ENCODE measurements around the gene GRM1. TPM values are rescaled to one million over a fixed set of nuclear protein-coding genes. Genes with fewer than 3 reads are reported as not detected.

The GRM1 gene
- total and polyA plus RNA-seq, 9 donors, result 0.02 to 0.24 (median 0.10) TPM

DNA sequence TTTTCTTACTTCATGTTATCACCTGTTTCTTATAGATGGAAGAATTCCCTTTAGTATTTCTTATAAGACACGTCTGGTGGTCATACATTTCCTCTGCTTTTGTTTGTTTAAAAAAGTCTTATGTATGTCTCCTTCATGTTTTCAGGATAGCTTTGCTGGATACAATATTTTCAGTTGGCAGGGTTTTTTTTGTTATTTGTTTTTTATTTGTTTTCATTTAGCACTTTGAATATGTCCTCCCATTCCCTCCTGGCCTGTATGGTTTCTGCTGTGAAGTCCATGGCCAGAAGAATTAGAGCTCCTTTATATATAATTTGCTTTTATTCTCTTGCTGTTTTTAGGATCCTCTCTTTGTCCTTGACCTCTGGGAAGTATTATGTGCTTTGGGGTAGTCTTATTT is 432.1 kb downstream of the GRM1 start:
- intact Hi-C loops (cut with DNase I), result no loop called here
- Histone ChIP-seq H3K27me3 (no peaks in the 10 kb centered on the region), H3K36me3 (no peaks in the 10 kb centered on the region), H3K27ac (no peak overlapping the region), H3K4me1 (ENCODE audit: insufficient read depth) (no peaks in the 10 kb centered on the region), H3K9me3 (no peaks in the 10 kb centered on the region), H3K4me3 (no peak overlapping the region)
- TF ChIP-seq POLR2A (IDR thresholded peaks at IDR 0.05) (no peak), EP300 (IDR thresholded peaks at IDR 0.05) (no peak)
- TF ChIP-seq, protein P1, sequence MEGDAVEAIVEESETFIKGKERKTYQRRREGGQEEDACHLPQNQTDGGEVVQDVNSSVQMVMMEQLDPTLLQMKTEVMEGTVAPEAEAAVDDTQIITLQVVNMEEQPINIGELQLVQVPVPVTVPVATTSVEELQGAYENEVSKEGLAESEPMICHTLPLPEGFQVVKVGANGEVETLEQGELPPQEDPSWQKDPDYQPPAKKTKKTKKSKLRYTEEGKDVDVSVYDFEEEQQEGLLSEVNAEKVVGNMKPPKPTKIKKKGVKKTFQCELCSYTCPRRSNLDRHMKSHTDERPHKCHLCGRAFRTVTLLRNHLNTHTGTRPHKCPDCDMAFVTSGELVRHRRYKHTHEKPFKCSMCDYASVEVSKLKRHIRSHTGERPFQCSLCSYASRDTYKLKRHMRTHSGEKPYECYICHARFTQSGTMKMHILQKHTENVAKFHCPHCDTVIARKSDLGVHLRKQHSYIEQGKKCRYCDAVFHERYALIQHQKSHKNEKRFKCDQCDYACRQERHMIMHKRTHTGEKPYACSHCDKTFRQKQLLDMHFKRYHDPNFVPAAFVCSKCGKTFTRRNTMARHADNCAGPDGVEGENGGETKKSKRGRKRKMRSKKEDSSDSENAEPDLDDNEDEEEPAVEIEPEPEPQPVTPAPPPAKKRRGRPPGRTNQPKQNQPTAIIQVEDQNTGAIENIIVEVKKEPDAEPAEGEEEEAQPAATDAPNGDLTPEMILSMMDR (IDR thresholded peaks at IDR 0.05), result no peak
- DNase-seq, result no peak
- WGBS, 3 donors, result 57 to 68% (median 66%) methylated on average over 1 of the region's 1 CpG

DNA sequence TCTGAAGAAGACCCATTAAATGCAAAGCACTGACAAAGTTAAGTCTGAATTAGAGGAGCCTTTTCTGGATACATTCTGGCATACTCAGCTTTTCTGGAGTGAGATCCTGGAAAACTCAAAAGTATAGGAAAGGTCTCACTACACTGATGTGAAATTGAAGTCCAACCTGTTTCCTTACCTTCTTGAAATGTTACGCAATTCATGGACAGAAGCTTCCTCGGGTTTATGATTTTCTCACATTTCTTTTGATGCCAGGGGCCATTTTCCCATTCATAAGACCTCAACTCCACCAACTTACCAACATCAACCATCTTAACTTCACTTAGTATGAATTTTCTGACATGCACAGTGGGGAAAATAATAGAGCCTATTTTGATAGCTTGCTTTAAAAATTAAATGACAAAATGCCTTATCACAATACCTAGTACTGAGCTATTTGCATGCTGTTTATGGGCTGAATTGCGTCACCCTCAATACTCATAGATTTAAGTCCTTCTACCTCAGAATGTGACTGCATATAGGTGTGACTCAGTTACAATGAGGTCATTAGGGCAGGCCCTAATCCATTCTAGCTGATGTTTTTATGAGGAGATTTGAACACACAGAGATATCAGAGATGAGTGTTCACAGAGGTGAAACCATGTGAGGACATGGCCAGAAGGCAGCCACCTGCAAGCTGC is 441.4 kb downstream of the GRM1 start:
- TF ChIP-seq POLR2A (IDR thresholded peaks at IDR 0.05), result no peak
- TF ChIP-seq, protein P1 (IDR thresholded peaks at IDR 0.05), result no peak
- no peak for TF ChIP-seq EP300 (IDR thresholded peaks at IDR 0.05)
- Histone ChIP-seq H3K36me3 (no peaks in the 10 kb centered on the region), H3K4me1 (ENCODE audit: insufficient read depth) (no peaks in the 10 kb centered on the region), H3K9me3 (no peaks in the 10 kb centered on the region), H3K27ac (no peak overlapping the region), H3K27me3 (no peaks in the 10 kb centered on the region), H3K4me3 (no peak overlapping the region)
- 88 to 95% (median 94%) methylated on average over 3 of the region's 3 CpGs for WGBS, 3 donors
- no peak for DNase-seq
- intact Hi-C loops (cut with DNase I), result no loop called here

DNA sequence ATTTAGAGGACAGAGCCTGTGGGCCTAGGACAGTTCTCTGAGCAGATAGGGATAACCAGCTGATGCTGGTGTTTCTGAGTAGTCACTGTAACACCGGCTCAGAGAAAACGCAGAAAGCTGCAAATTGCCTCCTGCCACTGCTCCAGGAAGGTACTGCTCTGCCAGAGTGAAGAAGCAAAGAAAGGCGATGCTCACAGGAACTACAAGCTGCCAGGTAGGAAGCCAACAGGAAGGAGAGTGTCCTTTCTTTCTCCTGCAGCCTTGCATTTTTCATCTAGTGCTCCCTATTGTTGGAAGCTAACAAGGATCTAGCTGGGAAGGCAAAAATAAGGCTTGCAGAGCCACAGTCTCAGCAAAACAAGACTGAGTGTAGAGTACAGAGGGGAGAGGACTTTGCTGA is 444.1 kb downstream of the GRM1 start:
- Histone ChIP-seq H3K27ac (no peak overlapping the region), H3K9me3 (no peaks in the 10 kb centered on the region), H3K36me3 (no peaks in the 10 kb centered on the region), H3K27me3 (no peaks in the 10 kb centered on the region), H3K4me3 (no peak overlapping the region), H3K4me1 (ENCODE audit: insufficient read depth) (no peaks in the 10 kb centered on the region)
- TF ChIP-seq EP300 (IDR thresholded peaks at IDR 0.05) (no peak), POLR2A (IDR thresholded peaks at IDR 0.05) (no peak)
- TF ChIP-seq, protein P1 (IDR thresholded peaks at IDR 0.05), result no peak
- intact Hi-C loops (cut with DNase I), result no loop called here
- no peak for DNase-seq
- WGBS, 3 donors, result 55 to 59% (median 57%) methylated on average over 3 of the region's 3 CpGs

DNA sequence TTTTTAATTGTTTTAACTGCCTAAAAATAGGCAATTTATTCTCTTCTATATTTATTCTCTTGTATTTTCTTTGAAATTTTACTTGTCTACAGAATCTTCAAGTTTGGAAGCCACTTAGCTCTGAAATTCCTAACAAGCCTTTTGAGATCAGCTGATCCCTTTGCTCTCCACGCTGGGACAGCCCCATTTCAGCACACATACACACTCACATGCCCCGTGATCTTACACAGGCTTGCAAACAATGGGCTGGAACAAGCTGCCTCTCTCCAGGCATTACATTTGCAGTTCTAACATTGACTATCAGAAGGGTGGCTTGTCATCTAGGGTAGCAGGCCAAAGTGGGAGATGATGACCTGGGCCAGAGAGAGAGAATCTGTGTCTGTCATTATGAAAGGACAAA is 452.7 kb downstream of the GRM1 start:
- intact Hi-C loops (cut with DNase I), result no loop called here
- no peaks in the 10 kb centered on the region for H3K4me1 ChIP-seq (ENCODE audit: insufficient read depth)
- no peaks in the 10 kb centered on the region for H3K9me3 ChIP-seq
- no peaks in the 10 kb centered on the region for H3K36me3 ChIP-seq
- no peak overlapping the region for H3K27ac ChIP-seq
- DNase-seq, result no peak
- H3K27me3 ChIP-seq, result no peaks in the 10 kb centered on the region
- 47 to 60% (median 51%) methylated on average over 2 of the region's 2 CpGs for WGBS, 3 donors
- TF ChIP-seq, protein P1 (IDR thresholded peaks at IDR 0.05), result no peak
- TF ChIP-seq EP300 (IDR thresholded peaks at IDR 0.05) (no peak), POLR2A (IDR thresholded peaks at IDR 0.05) (no peak)
- no peak overlapping the region for H3K4me3 ChIP-seq

All from ovary (tissue), 9 donors.